ENCODE results near the gene RAB35. TPM values are rescaled to one million over a fixed set of nuclear protein-coding genes. Genes with fewer than 3 reads are reported as not detected.
A peak's percentile ranks its signal among the peaks of the same experiment; 100 is the strongest.

Gene RAB35
- total and polyA plus RNA-seq, 2 of the 4 experiments (the other 2 are of a cell fraction) = 32.6 to 49.6 TPM

DNA sequence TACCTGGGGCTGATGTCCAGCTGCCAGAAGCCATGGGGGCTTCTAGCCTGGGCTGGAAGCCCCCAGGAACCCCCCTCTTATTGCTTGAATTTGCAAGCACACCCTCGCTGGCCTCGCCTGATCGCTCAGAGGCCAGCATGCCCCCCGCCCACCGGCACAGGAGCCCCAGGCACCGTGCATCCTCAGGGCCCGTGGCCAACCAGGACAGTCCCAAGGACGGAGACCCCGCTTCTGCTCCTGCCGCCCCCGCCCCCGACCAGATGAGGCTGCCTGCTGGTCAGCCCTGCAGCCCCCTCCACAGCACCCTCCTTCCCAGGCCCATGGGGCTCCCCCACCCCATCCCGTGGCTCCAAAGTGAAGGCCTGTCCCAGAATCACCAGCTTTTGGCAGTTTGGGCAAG lies 21.2 kb downstream of the RAB35 start:
- no peak for ATAC-seq (ENCODE audit: low read depth)

More for the DNA sequence above, 21.2 kb downstream of the RAB35 start:
- Histone ChIP-seq H2BK15ac (ENCODE audit: low read depth, low read length) (no peak overlapping the region), H2AFZ (replicated peaks; ENCODE audit: low read length, poor library complexity) (no peak overlapping the region), H3K27ac (ENCODE audit: insufficient read depth, low read length) (no peak overlapping the region), H2BK120ac (ENCODE audit: low read depth, low read length) (no peak overlapping the region), H3K79me1 (ENCODE audit: low read depth in 1 of 2, low read length in 2 of 2) (peaks cover 4 to 39% of the 10 kb centered on the region in 2 experiments; a peak in 3 of 4 replicates), H3K36me3 (ENCODE audit: control insufficient read depth, insufficient read depth, low read length) (peaks cover 51% of the 10 kb centered on the region), H3K14ac (replicated peaks; ENCODE audit: low read depth, low read length) (no peak overlapping the region), H2BK20ac (ENCODE audit: low read depth, low read length) (no peak overlapping the region), H3K4me1 (ENCODE audit: control insufficient read depth, insufficient read depth, low read length) (no peaks in the 10 kb centered on the region; the same call in 1 of the 2 replicates), H4K20me1 (ENCODE audit: insufficient read depth, low read length) (peaks cover 50% of the 10 kb centered on the region), H3K18ac (ENCODE audit: low read depth, low read length) (no peak overlapping the region), H3K9ac (ENCODE audit: low read depth, low read length) (no peak overlapping the region), H3K4me3 (ENCODE audit: insufficient read depth, low read depth, low read length) (no peak overlapping the region), H3K4ac (ENCODE audit: low read depth, low read length) (no peak overlapping the region), H3K4me2 (ENCODE audit: low read depth, low read length) (no peak overlapping the region), H2BK5ac (ENCODE audit: low read depth, low read length, poor library complexity, severe bottlenecking) (no peak overlapping the region), H4K8ac (ENCODE audit: low read depth in 2 of 2, low read length in 2 of 2) (no peak overlapping the region), H3K9me1 (ENCODE audit: insufficient read depth, low read length) (peaks cover 15% of the 10 kb centered on the region), H3K9me3 (ENCODE audit: control insufficient read depth, insufficient read depth, low read length) (no peaks in the 10 kb centered on the region), H3K23ac (ENCODE audit: low read depth, low read length) (no peak overlapping the region), H4K5ac (ENCODE audit: low read depth, low read length) (no peak overlapping the region), H3K56ac (ENCODE audit: extremely low read depth, insufficient read depth, low read length) (no peak overlapping the region), H2AK5ac (ENCODE audit: low read depth, low read length) (no peak overlapping the region), H4K91ac (ENCODE audit: insufficient read depth, low read depth, low read length) (no peak overlapping the region), H2AK9ac (replicated peaks; ENCODE audit: low read depth, low read length, poor library complexity) (peak overlapping the region; percentile 55), H3K27me3 (ENCODE audit: control insufficient read depth, insufficient read depth, low read length) (no peaks in the 10 kb centered on the region)
- DNase-seq = no peak
- in situ Hi-C loops (cut with MboI; ENCODE audit: low sequenced_read_pairs) (no loop called here), intact Hi-C loops (cut with micrococcal nuclease) (no loop called here), dilution Hi-C loops (cut with HindIII; ENCODE audit: low sequenced_read_pairs, unreplicated experiment) (no loop called here)
- BruUV-seq (replicated peaks) = no TSS peak
- TF ChIP-seq SMC3 (IDR thresholded peaks at IDR 0.05; ENCODE audit: low read depth, low read length) = no peak
- no peak for TF ChIP-seq CHD1 (IDR thresholded peaks at IDR 0.05; ENCODE audit: low read depth, low read length)
- no peak for TF ChIP-seq CEBPB (IDR thresholded peaks at IDR 0.05; ENCODE audit: low read depth, low read length)
- no peak for TF ChIP-seq BHLHE40 (IDR thresholded peaks at IDR 0.05; ENCODE audit: low read depth, low read length)
- TF ChIP-seq NFE2L2 (IDR thresholded peaks at IDR 0.05; ENCODE audit: low read depth, low read length) = no peak
- TF ChIP-seq USF2 (IDR thresholded peaks at IDR 0.05; ENCODE audit: low read depth, low read length) = no peak
- TF ChIP-seq, protein P1, sequence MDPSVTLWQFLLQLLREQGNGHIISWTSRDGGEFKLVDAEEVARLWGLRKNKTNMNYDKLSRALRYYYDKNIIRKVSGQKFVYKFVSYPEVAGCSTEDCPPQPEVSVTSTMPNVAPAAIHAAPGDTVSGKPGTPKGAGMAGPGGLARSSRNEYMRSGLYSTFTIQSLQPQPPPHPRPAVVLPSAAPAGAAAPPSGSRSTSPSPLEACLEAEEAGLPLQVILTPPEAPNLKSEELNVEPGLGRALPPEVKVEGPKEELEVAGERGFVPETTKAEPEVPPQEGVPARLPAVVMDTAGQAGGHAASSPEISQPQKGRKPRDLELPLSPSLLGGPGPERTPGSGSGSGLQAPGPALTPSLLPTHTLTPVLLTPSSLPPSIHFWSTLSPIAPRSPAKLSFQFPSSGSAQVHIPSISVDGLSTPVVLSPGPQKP (IDR thresholded peaks at IDR 0.05; ENCODE audit: borderline replicate concordance, low read depth, low read length) = no peak
- TF ChIP-seq MAFK (IDR thresholded peaks at IDR 0.05; ENCODE audit: low read depth, low read length) = no peak
- TF ChIP-seq, protein P2, sequence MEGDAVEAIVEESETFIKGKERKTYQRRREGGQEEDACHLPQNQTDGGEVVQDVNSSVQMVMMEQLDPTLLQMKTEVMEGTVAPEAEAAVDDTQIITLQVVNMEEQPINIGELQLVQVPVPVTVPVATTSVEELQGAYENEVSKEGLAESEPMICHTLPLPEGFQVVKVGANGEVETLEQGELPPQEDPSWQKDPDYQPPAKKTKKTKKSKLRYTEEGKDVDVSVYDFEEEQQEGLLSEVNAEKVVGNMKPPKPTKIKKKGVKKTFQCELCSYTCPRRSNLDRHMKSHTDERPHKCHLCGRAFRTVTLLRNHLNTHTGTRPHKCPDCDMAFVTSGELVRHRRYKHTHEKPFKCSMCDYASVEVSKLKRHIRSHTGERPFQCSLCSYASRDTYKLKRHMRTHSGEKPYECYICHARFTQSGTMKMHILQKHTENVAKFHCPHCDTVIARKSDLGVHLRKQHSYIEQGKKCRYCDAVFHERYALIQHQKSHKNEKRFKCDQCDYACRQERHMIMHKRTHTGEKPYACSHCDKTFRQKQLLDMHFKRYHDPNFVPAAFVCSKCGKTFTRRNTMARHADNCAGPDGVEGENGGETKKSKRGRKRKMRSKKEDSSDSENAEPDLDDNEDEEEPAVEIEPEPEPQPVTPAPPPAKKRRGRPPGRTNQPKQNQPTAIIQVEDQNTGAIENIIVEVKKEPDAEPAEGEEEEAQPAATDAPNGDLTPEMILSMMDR (conservative IDR thresholded peaks at IDR 0.05; ENCODE audit: low read depth, low read length) = no peak
- no peak for TF ChIP-seq FOS (IDR thresholded peaks at IDR 0.05; ENCODE audit: low read depth, low read length)
- TF ChIP-seq MAZ (IDR thresholded peaks at IDR 0.05; ENCODE audit: borderline replicate concordance, low read depth, low read length) = no peak
- no peak for TF ChIP-seq RAD21 (IDR thresholded peaks at IDR 0.05; ENCODE audit: low read length)
- no peak for TF ChIP-seq RFX5 (IDR thresholded peaks at IDR 0.05; ENCODE audit: low read depth, low read length)
- TF ChIP-seq RCOR1 (IDR thresholded peaks at IDR 0.05; ENCODE audit: insufficient replicate concordance, low read length) = no peak
- no peak for TF ChIP-seq POLR2A (IDR thresholded peaks at IDR 0.05; ENCODE audit: low read depth, low read length)
- no peak for TF ChIP-seq MXI1 (IDR thresholded peaks at IDR 0.05; ENCODE audit: borderline replicate concordance, low read depth, low read length)
- ChIA-PET CTCF (no interaction called here), POLR2A (ENCODE audit: unreplicated experiment) (no interaction called here)
- 81% methylated on average over 6 of the region's 13 CpGs; no CpG with 5 or more reads in 1 of the 2 experiments for WGBS, 2 experiments (ENCODE audit: extremely low coverage in 2 of 2, insufficient read length in 1 of 2)

Measured in IMR-90 (cell line).